ENCODE data around the gene AAK1.

DNA sequence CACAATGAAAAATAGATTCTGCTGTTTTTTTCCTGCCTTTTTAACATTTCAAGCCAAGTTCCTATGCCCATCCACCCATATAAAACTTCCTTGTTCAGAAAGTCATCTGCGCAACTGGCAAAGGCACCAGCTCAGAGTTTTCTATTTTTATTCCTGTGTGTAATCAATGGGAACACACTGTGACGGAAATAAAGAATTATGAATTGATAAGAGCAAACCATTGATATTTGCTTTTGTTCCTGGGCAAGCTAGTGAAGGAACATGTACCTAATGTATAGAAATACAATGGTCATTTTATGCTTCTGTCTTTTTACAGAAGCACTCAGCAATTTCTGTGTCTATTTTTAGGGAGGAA lies 30.8 kb upstream of the AAK1 start:
- TF ChIP-seq, protein P1, sequence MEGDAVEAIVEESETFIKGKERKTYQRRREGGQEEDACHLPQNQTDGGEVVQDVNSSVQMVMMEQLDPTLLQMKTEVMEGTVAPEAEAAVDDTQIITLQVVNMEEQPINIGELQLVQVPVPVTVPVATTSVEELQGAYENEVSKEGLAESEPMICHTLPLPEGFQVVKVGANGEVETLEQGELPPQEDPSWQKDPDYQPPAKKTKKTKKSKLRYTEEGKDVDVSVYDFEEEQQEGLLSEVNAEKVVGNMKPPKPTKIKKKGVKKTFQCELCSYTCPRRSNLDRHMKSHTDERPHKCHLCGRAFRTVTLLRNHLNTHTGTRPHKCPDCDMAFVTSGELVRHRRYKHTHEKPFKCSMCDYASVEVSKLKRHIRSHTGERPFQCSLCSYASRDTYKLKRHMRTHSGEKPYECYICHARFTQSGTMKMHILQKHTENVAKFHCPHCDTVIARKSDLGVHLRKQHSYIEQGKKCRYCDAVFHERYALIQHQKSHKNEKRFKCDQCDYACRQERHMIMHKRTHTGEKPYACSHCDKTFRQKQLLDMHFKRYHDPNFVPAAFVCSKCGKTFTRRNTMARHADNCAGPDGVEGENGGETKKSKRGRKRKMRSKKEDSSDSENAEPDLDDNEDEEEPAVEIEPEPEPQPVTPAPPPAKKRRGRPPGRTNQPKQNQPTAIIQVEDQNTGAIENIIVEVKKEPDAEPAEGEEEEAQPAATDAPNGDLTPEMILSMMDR (IDR thresholded peaks at IDR 0.05): no peak
- no peak for TF ChIP-seq POLR2A (IDR thresholded peaks at IDR 0.05)

Measured in adrenal gland (tissue), 5 donors.